HG02763 (cell line): ENCODE measurements around the gene MTOR.
"Not testable (repeated sequence)": the region's sequence is repeated elsewhere in the genome, so short reads cannot be mapped to it uniquely, and the experiment has no call there.

Experiments
- ATAC-seq: cut with Tn5 transposase; IDR thresholded peaks from one replicate; pipeline ENCODE4 v1.9.1; 2021; ENCODE audit warnings: mild to moderate bottlenecking, moderate library complexity; ENCODE audit not compliant: unreplicated experiment

MTOR gene

DNA sequence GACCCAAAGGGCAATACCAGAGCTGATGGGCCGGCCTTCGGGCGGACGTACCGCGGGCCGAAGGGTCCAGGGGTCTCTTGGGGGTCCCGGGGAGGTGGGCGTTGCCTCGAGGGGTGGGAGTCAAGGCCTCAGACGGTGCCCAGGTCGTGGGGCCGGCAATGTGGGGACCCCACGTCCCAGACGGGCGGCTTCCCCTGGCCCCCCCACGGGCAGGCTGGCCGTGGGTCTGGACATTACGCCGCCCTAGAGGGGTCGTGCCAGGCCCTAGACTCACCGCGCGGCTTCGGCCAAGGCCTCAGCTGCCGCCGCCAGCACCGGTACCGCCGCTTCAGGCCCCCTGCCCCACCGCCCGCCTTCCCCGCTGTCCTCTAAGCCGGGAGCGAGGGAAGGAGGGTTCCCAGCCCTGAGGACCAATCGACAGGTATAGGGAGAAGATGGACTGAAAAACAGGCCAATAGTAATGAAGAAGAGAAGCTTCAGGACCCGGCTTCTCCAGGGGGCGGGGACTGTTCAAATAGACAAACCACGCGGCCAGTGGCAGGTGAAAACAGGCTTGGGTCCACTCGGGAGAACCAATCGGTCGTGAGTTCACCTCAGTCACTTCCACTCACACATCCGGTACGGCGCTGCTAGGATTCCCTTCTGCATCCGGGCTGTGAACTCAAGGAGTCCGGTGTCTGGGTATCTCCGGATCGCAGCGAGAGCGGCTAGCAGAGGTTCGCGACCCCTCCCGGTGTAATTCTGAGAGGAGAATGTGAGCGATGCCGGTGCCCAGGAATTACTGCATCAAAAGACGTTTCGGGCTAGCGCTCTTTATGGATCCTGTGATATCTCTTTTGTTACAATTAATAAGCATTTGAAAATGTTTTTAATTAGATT lies at the start of gene MTOR:
Gene MTOR (minus strand): TSS at position 381 of the 879 bp plus-strand sequence. CDS start 3,142 bp downstream, outside the sequence.
- peak; percentile 97 for ATAC-seq

GRCh38 chr1:11309385-11309784 lies 47.0 kb upstream of the MTOR start:
- ATAC-seq = no peak

GRCh38 chr1:11308699-11309224 lies 46.4 kb upstream of the MTOR start:
- no peak for ATAC-seq

DNA sequence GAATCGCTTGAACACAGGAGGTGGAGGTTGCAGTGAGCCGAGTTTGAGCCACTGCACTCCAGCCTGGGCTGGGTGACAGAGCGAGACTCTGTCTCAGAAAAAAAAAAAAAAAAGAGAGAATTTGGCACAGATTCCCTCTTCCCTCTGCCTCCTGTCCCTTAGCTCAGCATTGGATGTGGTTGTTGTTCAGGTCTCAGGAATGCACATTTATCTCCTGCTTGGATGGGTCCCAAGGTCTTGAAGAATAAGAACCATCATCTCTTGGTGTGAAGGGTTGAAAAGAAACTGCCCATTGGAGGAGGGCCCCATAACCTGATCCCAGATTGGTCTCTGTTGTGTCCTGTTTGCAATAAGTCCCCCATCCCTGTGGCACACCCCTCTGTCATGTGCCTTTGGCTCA lies 45.5 kb upstream of the MTOR start:
- ATAC-seq = no peak

- not testable (repeated sequence) for ATAC-seq
Observed at GRCh38 chr1:11305516-11305915, 43.2 kb upstream of the MTOR start.

DNA sequence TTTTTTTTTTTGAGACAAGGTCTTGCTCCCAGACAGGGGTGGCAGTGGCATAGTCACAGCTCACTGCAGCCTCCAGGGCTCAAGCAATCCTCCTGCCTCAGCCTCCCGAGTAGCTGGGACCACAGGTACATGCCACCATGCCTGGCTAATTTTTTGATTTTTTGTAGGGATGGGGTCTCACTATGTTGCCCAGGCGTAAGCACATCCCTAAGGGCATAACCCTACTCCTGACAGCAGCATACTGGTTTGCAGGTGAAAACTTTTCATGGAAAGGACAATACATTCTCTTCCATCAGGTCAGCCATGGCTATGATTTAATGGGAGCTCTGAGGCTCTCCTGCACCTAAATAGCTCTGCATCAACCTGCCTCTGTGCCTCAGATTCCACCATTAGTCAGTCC lies 40.0 kb upstream of the MTOR start:
- ATAC-seq = no peak

DNA sequence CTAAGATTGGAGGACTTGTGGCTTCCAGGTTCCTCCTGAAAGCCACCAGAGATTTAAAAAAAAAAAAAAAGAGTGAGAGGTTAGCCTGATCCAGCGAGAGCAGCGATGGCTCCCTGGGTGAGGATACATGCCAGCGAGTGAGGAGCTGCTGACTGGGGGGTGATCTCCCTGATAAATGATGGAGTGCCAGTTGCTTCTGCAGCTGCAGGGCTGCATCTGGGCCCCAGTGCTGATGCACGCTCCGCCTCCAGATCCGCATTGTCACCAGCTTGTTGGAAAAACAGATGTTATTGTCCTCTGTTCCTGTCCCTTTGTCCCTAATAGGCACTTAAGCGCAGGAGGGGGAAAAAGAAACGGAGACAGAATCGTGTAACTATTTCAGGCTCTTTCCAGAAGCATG lies 39.2 kb upstream of the MTOR start:
- ATAC-seq = no peak

- ATAC-seq = no peak
Observed at GRCh38 chr1:11299225-11299574, 36.8 kb upstream of the MTOR start.

GRCh38 chr1:11298390-11299224 lies 36.3 kb upstream of the MTOR start:
- no peak for ATAC-seq

GRCh38 chr1:11297774-11298173 lies 35.4 kb upstream of the MTOR start:
- not testable (repeated sequence) for ATAC-seq

- no peak for ATAC-seq
Observed at GRCh38 chr1:11295905-11296304, 33.6 kb upstream of the MTOR start.

GRCh38 chr1:11294951-11295350 lies 32.6 kb upstream of the MTOR start:
- no peak for ATAC-seq

GRCh38 chr1:11293856-11294255 lies 31.5 kb upstream of the MTOR start:
- ATAC-seq = no peak

GRCh38 chr1:11291049-11291448 lies 28.7 kb upstream of the MTOR start:
- ATAC-seq = no peak

DNA sequence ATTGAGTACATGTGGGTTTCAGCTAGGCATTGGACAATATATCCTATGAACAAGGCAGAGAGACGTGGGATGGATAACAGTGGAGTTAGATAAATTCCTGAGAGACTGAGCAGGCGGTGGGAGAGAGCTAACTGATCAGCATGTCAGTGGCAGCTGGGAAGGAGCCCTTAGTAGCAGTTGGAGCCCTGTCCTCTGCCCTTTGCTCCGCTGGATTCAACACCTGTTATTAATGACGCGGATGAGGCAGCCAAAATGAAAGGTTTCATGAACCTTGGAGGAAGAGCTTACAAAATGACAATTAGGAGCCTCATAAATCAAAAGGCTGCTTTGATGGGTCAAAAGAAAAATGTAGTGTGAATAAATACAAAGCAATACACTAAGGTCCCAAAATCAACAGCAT lies 26.7 kb upstream of the MTOR start:
- ATAC-seq = no peak

DNA sequence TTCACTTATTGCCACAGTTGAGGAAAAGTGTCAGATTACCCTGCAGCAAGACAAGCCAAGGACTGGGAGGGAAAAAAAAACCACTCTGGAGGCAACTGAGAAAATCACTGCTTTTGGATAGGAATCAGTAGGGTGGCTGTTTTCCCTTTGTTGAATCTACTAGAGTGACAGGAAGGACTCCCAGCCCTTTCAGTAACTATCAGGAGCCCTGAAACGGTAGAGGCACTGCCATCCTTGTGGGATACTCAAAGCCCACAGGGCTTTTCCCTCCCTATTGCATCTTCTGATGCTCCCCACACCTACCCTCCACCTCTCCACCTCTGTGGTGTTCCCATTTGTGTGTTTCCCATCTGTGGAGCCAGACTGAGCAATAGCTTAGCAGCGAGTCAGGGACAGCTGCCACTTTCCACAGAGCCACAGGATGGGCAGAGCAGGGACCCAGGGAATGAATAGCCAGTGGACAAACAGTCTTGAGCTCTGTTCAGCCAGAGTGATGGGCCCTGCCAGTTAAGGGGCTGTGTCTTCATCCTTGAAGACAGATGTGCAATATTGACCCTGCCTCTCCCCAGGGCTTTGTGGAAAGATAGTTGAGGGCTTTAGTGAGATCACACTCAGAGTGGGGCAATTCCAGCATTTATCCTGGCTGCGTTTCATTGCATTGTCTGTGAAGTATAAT lies 24.5 kb upstream of the MTOR start:
- no peak for ATAC-seq

GRCh38 chr1:11285883-11286734 lies 23.8 kb upstream of the MTOR start:
- no peak for ATAC-seq

DNA sequence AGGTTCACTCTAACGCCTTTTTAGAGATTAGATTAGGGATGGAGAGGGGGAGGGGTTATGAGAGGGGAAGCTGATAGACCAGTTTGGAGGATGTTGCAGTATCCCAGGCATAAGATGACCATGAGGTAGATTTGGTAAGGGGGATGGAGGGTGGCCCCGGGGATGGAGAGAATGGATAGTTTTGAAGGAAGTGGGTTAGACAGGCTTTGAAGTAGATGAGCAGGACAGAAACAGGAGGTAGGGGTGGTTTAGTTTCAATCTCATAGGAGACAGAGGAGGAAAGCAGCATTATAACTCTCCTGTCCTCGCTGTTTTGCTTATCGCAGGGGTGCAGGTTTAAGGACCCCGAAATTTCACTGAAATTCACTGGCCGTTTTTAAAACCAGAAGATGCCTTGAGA lies 22.4 kb upstream of the MTOR start:
- no peak for ATAC-seq

DNA sequence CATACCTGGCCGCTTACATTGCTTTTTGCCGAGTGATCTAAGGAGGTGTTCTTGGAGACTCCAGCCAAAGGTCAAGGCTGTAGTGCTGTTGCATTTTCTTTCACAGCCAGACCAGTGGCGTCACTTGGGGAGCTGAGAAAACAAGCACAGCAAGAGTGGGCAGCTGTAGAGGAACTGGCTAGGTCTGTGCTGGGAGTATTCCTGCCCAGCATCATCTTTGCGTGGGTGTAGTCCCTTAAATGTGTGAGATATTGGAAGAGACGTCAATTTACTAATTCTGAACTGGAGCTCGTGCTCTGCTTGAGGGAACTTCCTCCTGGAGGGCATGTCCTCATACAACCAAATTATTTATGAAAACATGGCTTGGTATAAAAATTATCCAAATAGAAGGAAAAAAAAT lies 20.8 kb upstream of the MTOR start:
- no peak for ATAC-seq
